Testis (tissue), 2 donors: ENCODE measurements around the gene ELMO1.

Experiments
- POLR2A ChIP-seq: fragments of 450-650 bp; IDR thresholded peaks from one replicate; pipeline ENCODE4 v1.6.1; 2017; ENCODE audit warnings: antibody characterized with exemption, mild to moderate bottlenecking, moderate library complexity
- TF ChIP-seq, protein P1 (sequence below), 3 experiments: fragments of 450-650 bp in 2 of 3; fragments of 200-600 bp in 1 of 3; sonication (generic) in 1 of 3; IDR thresholded peaks; one replicate each; pipeline ENCODE4 v1.5.1; 2016 to 2019; ENCODE audit warnings: antibody characterized with exemption in 3 of 3, mild to moderate bottlenecking in 2 of 3, moderate library complexity in 1 of 3

DNA sequence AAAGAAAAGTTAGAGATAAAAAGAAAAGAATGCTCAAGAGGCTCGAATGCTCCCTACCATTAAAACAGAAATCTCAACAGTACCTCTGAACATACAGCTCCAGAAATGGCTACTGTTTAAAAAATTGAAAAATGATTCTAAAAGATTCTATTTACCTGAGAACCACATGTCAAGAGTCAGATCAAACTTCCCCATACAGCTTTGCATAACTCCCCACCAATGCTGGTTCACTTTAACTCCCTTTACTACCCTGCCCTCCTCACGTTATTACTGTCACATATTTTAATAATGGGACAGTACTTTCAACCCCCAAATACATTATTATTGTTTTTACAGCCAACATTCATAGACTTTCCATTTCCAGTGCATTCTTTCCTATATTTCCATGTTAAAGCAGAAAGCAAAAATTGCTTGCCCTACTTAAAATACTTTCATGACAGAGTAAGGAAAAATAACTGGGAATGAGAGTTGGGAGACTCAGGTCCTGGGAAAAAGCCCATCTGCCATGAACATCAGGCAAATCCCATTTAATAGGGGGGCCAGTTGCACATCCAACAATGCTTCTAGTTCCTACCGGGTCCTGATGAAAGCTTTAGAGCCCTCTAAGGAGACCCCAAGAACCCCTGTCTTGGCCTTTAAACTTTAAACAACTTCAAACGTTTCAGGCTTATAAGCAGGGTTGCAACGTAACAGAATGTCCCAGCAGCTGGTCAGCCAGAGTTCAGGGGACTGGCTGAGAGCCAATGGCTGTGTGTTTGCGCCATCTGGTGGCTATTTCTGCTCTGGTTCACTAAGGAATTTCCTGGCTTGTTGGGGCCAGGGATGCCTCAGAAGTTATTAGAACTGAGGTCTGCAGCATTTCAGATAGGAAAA is 247.4 kb downstream of the ELMO1 start:
- TF ChIP-seq, protein P1, sequence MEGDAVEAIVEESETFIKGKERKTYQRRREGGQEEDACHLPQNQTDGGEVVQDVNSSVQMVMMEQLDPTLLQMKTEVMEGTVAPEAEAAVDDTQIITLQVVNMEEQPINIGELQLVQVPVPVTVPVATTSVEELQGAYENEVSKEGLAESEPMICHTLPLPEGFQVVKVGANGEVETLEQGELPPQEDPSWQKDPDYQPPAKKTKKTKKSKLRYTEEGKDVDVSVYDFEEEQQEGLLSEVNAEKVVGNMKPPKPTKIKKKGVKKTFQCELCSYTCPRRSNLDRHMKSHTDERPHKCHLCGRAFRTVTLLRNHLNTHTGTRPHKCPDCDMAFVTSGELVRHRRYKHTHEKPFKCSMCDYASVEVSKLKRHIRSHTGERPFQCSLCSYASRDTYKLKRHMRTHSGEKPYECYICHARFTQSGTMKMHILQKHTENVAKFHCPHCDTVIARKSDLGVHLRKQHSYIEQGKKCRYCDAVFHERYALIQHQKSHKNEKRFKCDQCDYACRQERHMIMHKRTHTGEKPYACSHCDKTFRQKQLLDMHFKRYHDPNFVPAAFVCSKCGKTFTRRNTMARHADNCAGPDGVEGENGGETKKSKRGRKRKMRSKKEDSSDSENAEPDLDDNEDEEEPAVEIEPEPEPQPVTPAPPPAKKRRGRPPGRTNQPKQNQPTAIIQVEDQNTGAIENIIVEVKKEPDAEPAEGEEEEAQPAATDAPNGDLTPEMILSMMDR (IDR thresholded peaks at IDR 0.05) = peak; percentile 77 to 83 (median 81)
- no peak for TF ChIP-seq POLR2A
